HG03039 (cell line): ENCODE measurements around the gene C11orf16.
"Not testable (repeated sequence)": the region's sequence is repeated elsewhere in the genome, so short reads cannot be mapped to it uniquely, and the experiment has no call there.

Experiments used
- ATAC-seq: cut with Tn5 transposase; IDR thresholded peaks from one replicate; pipeline ENCODE4 v1.9.1; 2021; ENCODE audit warnings: mild to moderate bottlenecking, moderate library complexity; ENCODE audit not compliant: unreplicated experiment

C11orf16 gene

DNA sequence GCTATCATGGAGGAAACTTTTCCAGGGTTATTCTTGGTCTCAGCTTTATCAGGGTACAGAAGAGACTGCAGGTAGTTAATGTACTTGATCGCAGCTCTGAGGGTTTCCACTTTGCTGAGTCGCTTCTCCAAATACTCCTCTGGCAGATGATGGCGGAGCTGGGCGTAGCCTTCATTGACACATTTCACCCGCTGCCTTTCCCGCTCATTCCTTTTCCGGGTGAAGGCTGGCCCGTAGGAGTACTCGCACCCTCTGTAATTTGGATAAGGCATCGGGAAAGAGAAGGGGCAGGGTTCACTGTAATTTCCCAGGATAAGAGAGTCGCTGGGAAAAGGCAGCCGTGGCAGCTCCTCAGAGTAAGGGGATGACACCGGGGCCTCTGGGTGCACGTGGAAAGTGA lies 4.9 kb upstream of the C11orf16 start:
- no peak for ATAC-seq

DNA sequence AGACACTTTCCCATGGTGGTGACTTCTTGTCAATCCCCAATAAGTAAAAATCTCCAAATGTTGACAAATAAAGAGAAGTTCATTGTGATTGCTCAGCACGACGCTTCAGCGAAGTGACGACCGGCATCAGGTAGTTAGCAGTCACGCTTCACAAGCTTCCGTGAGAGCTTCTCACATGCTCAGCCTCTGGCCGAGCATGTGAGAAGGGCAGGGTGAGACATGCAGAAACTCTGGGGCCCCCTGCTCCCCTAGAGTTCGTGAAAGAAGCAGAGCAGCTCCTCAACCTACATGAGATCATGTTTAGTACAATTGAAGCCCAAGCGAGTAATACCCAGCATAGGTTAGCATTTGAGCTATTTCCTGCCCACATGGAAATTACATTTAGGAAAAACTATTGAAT lies 4.4 kb upstream of the C11orf16 start:
- ATAC-seq: no peak

DNA sequence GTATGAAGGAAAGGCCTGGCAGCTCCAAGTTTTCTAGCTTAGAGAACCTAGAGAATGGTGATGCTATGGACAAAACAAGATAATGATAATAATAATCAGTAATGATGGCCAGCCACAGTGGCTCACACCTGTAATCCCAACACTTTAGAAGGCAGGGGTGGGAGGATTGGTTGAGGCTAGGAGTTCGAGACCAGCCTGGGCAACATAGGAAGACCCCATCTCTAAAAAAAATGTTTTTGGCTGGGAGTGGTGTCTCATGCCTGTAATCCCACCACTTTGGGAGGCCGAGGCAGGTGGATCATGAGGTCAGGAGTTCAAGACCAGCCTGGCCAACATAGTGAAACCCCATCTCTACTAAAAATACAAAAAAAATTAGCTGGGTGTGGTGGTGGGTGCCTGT lies 3.0 kb upstream of the C11orf16 start:
- ATAC-seq: not testable (repeated sequence)

DNA sequence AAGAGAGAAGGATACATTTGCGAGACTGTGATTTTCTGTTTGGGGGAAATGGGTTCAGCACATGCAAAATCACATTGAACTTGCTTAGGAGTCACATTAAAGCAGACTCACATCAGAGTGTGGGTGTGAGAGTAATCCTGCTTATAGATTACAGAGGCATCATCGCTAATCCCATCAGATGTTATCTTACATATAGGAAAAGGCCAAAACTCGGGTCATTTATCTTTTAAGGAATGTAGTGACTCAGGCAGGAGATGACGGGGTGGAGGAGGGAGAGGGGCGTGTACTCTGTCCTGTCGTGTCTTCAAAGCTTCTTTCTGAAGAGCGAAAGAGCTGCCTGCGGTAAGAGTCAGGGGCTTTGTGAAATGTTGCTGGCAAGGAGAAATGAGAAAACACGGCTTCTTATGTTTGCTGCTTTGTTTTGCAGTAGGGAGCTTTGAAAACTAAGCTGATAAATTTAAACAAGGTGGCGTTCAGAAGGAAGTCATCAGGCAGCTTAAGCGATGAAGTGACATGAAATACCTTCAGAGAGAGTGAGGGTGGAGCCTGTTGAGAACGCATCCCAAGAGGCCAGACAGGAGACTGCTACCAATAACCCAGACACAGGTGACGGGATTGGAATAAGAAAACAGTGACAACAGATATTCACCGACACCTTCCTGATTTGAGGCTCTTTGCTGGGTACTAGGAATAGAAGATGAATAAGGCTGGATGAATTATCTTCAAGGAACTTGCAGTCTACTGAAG lies 2.2 kb upstream of the C11orf16 start:
- no peak for ATAC-seq

DNA sequence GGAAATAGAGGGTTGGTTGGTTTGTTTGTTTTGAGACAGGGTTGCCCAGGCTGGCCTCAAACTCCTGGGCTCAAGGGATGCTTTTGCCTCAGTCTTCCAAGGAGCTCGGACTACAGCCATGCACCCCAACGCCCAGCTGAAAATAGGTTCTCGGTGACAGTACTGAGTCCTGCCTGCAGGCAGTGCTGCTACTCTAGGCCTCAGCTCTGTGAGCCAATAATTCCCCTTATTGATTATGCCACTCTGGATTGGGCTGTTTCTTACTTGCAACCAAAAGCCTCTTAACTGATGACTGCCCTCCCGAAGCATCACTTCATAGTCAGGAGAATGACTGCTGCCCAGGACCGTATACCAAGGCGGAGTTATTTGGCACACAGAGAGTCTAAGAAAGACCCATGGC lies 1.2 kb upstream of the C11orf16 start:
- ATAC-seq: no peak

DNA sequence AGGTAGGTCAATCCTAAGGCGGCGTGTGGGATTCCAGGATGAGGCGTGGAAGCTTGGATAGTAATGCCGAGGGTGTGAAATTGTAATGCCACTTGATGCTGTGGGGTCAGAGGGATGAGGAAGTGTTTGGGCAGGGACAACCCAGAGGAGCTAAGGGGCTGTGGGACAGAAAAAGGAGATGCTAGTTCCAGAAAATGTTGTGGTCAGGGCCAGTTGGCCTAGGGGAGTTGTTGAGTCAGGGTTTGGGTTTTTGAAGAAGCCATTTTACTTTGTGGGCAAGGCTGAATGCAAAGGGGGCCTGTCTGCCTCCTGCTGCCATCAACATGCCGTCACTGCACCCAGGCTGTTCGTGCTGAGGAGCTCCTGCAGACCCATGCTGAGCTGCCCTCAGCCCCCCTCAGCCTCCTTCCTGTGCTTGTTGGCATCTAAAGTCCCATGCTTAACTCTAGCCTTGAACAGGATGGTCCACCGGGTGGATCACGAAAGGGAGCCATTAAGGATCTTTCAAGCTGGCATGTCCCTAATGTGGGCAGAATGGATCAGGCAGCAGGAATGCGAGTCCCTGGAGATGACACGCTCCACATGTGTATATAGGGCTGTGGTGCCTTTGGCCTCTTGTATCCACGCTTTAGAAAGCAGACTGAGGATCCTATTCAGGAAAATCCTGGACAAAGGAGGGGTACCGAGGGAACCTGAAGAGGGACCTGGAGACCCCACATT lies 2.1 kb downstream of the C11orf16 start:
- ATAC-seq: no peak

DNA sequence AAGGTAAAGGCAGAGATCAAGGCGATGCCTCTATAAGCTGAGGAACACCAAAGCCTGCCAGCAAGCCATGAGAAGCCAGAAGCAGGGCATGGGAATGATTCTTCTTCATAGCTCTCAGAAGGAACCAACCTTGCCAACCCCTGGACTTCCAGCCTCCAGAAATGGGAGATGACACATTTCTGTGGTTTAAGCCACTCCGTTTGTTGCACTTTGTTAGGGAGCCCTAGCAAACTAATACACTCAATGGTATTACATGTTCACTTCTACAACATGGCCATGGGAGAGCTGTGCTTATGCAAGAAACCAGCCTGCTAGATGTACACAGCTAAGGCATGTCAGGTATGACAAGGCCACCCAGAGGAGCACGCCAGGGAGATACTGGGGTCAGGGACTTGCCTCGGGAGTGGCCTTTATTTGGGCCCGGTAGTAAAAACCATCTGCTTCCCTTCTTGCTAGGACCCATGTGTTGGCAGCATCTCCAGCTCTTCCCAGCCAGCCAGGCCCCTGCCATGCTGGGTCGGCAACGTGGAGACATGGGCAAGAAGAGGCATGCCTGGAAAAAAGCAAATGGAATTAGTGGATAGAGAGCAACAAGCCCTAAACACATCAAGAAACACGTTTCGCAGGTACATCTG lies 3.6 kb downstream of the C11orf16 start:
- no peak for ATAC-seq

DNA sequence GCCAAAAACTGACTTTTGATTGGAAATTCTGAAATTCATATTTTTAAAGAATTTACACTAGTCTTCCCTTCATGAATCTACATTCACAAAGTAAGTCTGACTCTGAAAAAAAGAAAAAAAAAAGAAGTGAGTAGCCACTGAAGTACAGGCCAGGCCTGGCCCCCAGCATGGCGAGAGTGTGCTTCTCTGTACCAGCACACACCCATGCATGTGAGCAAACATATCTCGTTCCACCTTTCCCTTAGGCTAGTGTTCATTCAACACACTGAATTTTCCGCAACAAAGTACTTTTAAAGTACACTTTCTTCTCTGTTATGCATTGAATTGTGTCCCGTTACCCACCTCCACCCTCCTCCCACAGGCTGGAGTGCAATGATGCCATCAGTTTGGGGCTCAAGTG lies 4.5 kb downstream of the C11orf16 start:
- no peak for ATAC-seq

DNA sequence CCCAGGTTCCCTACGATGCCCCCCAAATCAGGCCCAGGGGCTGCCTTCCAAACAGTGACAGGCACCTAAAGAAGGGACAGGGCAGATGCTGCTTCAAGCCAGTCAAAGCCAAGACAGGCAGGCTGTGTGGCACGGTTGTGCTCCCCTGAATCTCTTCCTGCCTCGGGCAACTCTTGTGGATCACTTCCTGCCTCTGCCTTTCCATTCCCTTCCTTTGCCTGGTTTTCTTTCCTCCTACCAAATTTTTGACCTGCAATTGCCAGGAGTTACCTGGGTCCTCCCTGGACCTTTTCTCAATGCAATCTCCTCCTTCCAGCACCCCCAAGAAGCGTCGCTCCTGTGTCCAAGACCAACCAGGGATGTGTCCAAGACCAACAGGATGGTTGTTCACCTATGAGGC lies 5.5 kb downstream of the C11orf16 start:
- no peak for ATAC-seq

DNA sequence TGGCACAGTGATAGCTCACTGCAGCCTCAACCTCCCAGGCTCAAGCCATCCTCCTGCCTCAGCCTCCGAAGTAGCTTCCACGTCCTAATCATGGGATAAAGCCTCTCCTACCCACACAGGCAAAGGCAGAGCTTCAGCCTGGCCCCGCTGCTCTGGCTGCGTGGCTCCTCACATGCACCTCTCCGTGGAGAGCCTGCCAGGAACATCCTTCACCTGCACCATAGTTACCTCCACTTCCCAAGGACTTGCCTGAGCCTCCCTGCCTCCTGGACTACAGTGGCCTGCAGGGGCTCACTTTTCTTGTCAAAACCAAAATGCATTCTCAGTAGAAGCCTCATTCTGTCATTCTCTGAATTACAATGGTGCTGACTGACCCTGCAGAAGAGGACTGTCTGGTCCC lies 6.5 kb downstream of the C11orf16 start:
- ATAC-seq: no peak

DNA sequence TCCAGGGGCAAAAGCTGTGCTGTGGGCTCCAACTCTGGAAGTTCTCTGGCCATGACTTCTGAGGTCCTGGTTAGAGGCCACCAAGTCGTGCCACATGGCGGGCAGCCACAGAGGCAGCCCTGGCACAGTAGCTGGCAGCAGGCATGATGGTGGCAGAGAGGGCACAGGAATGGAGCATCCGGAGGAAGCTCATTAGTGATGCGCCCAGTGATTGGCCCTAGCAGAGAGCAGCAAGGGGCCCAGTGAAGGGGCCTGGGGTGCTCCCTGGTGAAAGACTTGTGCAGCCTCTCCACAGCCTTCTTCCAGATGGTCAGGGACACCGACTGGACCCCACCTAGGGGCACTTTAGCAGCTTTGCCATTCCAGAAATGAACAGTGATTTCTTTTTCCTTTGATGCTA lies 7.0 kb downstream of the C11orf16 start:
- ATAC-seq: no peak

DNA sequence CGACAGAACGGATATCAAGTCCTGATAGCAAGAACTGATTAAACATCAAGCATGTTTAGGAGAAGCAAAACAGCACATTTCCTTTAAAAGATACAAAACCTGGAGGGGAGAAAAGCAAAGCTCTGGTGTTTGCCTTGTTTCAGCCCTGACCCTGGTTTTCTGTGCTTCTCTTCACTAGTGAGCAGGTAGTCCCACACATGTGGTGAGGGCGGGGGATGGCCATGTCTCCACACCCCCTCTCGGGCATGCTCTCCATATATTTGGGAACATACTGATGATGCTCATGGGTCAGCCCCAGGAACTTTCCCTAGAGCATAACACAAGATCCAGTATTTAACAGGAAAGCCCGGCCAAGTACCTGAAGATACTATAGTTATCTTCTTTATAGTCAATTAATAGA lies 10.1 kb downstream of the C11orf16 start:
- no peak for ATAC-seq

DNA sequence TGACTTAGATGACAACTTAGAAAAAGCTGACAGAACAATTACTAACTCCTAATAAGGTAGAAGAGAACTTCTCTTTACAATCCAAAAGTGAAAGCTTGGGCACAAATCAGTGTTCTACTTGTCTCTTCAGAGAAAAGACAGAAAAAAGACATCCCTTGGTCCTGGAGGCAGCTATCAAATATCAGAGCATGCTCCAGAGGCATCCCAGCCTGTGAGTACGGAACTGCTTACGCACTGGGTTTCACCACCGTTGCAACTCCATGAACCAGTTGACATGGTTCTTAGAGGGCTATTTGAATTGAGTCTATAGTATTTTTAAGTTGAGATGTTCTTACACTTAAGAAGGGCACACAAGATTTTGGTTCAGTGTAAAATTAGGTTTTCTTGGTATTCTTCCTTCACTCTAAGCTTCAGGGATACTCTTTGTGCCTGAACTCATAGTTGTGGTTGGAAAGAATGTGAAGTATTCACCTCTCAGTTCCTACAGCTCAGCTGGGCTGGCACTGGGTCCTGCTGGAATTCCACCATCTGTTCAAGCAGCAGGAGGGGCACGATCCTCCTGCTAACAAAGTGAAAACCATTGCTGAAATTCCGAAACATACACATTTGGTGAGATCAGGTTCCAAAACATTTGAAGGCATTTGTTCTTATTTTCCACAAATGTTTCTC lies 15.5 kb downstream of the C11orf16 start:
- no peak for ATAC-seq

DNA sequence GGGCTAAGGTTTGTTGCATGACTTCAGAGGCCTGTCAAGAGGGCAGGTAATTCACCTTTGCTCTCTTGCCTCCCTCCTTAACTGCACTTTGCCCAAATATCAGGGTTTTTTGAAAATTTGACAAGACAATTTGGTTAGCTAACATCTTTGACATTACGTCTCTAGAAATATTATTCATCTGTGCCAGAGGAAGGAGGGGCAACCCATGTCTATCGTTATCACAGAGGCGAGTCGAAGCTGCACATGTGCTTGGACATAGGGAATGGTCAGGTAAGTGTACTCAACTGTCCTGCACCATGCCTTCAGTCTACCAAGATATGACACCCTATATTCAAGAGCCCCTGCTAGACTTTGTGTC lies 18.1 kb downstream of the C11orf16 start:
- no peak for ATAC-seq

DNA sequence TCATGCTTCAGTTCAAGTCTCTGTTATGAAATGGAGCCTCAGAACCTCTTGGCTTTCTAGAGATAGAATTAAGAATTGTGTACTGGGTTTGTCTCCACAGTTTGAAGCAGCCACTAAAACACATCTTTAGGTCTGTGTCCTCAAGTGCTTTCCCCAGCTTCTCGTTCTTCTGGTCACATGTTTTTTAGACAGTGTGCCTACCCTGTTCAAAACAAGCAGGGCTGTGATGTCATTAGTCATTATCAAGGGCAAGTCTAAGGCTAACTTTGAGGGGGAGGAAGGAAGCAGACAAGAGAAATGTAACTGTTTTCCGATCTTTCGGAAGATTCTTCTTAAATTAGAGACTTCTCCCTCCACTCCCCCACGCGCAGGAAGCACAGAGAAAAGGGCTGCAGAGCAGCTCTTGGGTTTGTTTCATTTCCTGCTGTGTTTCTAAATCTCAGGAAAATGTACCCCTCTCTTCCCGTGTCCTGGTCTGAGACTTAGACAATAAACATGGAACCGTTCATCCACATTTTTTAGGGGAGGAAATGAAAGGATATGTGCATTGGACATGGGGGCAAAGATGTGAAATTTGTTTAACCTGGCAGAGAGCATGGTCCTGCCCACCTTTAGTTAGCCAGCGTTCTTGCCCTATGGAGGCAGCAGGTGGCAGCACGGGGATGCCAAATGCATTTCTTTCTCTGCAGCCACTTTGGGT lies 18.6 kb downstream of the C11orf16 start:
- ATAC-seq: no peak

DNA sequence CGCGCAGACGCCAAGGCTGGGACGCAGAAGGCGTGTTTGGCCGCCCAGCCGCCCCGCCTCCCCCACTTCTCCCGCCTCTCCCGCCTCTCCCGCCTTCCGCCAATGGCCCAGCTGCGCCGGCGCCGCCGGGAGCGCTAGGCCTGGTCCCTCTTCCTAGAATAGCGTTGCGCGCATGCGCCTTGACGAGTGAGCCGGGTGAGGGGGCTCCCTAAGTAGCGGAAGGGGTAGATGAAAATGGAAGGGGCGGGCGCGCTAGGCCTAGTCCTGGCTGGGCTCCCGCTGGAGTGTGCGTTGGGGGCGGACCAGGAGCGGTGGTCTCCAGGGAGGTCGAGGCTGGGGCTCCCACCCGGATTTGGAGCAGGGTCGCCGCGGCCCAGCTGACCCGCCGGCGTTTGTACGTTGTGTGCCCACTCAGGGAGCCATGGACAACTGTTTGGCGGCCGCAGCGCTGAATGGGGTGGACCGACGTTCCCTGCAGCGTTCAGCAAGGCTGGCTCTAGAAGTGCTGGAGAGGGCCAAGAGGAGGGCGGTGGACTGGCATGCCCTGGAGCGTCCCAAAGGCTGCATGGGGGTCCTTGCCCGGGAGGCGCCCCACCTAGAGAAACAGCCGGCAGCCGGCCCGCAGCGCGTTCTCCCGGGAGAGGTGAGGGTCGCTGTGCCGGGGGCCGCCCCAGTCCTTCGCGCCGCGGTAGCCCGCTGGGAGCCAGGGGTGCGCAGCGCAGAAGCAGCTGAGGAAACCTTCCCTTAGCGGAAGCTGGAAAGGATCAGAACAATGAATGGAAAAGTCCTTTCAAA lies 21.5 kb downstream of the C11orf16 start, which contains the start of gene AKIP1:
AKIP1 (plus strand) TSS at position 161 of the 795 bp plus-strand sequence; CDS start at position 422, 261 bp downstream.
- ATAC-seq: peak; percentile 82

DNA sequence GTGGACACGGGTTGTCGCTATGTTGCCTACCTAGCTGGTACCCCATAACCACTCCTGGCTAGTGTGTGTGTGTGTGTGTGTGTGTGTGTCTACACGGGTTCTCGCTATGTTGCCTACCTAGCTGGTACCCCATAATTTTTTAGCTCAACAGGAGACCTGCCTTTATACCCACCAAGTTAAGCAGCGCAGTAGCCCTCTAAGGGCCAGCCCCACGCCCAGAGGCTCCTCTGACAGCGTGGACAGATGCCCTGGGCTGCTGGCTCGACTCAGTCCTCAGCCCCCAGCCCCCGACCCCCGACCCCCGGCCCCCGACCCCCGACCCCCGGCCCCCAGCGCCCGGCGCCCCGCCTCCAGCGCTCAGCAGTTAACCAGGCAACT lies 22.1 kb downstream of the C11orf16 start:
- peak; percentile 5 for ATAC-seq

DNA sequence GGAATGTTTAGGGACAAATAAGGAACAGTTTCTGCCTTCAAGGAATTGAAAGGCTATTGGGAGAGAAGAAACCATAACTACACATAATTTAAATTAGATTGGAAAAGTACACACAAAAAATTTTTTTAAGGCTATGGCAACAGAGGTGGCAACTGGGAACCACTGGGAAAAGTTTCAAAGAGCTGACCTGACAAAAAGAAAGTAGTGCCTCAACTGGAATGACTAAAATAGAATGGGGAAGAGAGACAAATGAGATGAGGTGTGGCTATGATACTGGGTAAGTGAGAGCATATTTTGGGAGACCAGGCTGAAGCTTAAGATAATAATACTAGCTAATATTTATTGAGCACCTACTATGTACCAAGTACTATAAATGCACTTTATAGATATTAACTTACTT lies 24.6 kb downstream of the C11orf16 start:
- ATAC-seq: no peak

DNA sequence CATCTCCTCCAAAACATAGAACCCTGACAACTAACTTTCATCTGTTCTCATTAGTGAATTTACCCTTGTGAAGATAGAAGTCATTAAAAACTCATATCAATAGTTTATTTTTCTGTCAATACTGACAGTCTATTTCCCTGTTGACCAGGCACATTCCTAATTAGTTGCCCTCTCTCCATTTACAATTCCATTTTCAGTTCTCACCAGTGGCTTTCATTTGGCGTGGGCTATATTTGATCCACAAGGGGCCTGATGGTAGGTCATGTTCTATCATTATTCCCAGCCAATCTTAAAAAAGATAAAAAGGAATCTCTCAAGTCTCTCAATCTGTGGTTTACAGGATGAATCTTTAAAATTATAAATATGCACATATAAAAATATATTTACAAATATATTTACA lies 25.6 kb downstream of the C11orf16 start:
- ATAC-seq: no peak

DNA sequence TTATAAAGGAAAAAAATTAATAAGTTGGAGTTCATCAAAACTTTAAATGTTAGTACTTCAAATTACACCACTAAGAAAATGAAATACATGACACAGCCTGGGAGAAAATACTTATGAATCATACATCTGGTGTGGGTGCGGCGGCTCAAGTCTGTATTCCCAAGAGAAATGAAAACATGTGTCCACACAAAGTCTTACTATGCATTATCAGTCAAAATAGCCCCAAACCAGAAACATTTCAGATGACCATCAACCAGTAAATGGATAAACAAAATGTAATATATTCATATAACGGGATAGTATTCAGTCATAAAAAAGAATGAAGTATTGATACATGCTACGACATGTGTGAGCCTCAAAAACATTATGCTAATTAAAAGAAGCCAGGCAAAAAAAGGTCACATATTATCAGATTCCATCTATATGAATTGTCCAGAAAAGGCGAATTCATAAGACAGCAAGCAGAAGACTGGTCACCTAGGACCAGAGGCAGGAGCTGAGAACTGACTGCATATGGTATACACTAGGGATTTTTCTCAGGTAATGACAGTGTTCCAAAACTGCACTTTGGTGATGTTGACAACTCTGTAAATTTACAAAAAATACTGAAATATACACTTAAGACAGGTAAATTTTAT lies 27.1 kb downstream of the C11orf16 start:
- no peak for ATAC-seq
